Measurements from ENCODE around the gene HHIPL1. TPM values are rescaled to one million over a fixed set of nuclear protein-coding genes. Genes with fewer than 3 reads are reported as not detected.

The HHIPL1 gene
- total and polyA plus RNA-seq, 2 of the 8 experiments (the other 6 are each of a cell fraction or from before 2014, with no cell fraction given): 1.5 to 2.6 TPM

- TF ChIP-seq KDM4A (IDR thresholded peaks at IDR 0.05; ENCODE audit: low read depth, low read length, severe bottlenecking) (no peak), CTBP2 (IDR thresholded peaks at IDR 0.05; ENCODE audit: borderline replicate concordance, insufficient read depth, insufficient read length, low read length) (no peak), CHD2 (IDR thresholded peaks at IDR 0.05; ENCODE audit: low read length) (no peak), RXRA (IDR thresholded peaks at IDR 0.05; ENCODE audit: insufficient read depth, low read depth, low read length) (no peak), CBX8 (IDR thresholded peaks at IDR 0.05; ENCODE audit: borderline replicate concordance, low read depth, low read length) (no peak), SIRT6 (IDR thresholded peaks at IDR 0.05; ENCODE audit: low read length) (no peak), HDAC2 (IDR thresholded peaks at IDR 0.05; ENCODE audit: borderline replicate concordance in 1 of 2, low read depth in 2 of 2, low read length in 2 of 2) (no peak), BCL11A (IDR thresholded peaks at IDR 0.05; ENCODE audit: low read depth in 2 of 2, low read length in 2 of 2) (no peak)
- TF ChIP-seq, protein P1, sequence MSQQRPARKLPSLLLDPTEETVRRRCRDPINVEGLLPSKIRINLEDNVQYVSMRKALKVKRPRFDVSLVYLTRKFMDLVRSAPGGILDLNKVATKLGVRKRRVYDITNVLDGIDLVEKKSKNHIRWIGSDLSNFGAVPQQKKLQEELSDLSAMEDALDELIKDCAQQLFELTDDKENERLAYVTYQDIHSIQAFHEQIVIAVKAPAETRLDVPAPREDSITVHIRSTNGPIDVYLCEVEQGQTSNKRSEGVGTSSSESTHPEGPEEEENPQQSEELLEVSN (IDR thresholded peaks at IDR 0.05): no peak
These were observed 36.3 kb upstream of the HHIPL1 start (continued) for GRCh38 chr14:99608591-99608990.

All from H1 (cell line).